Chondrocyte (in vitro differentiated cells): ENCODE results near the gene HABP4. TPM values are rescaled to one million over a fixed set of nuclear protein-coding genes. Genes with fewer than 3 reads are reported as not detected.

Source experiments
- DNase-seq: peaks from one replicate; pipeline ENCODE4 v3.0.0; 2021; ENCODE audit warnings: mixed read lengths, low spot score
- H3K27ac Mint-ChIP-seq: one replicate; pipeline ENCODE4 v1.8.0; 2021; ENCODE audit warnings: mild to moderate bottlenecking, moderate library complexity, mixed read lengths; ENCODE audit not compliant: unreplicated experiment
- H3K27me3 Mint-ChIP-seq: 2 replicates; pipeline ENCODE4 v1.8.0; 2021; ENCODE audit warnings: low read depth, mixed read lengths
- H3K36me3 Mint-ChIP-seq: 2 replicates; pipeline ENCODE4 v1.8.0; 2021; ENCODE audit warnings: low read depth, mixed read lengths
- H3K4me1 Mint-ChIP-seq: 2 replicates; pipeline ENCODE4 v1.8.0; 2021; ENCODE audit warnings: low read depth, mild to moderate bottlenecking, mixed read lengths
- H3K4me3 Mint-ChIP-seq: one replicate; pipeline ENCODE4 v1.8.0; 2021; ENCODE audit warnings: mild to moderate bottlenecking, moderate library complexity, mixed read lengths; ENCODE audit not compliant: unreplicated experiment
- H3K9me3 Mint-ChIP-seq: 2 replicates; pipeline ENCODE4 v1.8.0; 2021; ENCODE audit warnings: low read depth, mixed read lengths
- total RNA-seq: library from RNA; stranded (reverse); gene quantifications from 3 replicates; pipeline ENCODE4 v1.2.1, GENCODE V29; 2021
- TF ChIP-seq, protein P1 (sequence below): fragments of 200-600 bp; sonication (generic); IDR thresholded peaks from 2 replicates; pipeline ENCODE4 v1.5.0; 2021; ENCODE audit warnings: antibody characterized with exemption, mild to moderate bottlenecking, moderate library complexity

The HABP4 gene
- total RNA-seq, 1 donor from 2014 or later: 28.9 TPM

GRCh38 chr9:96522366-96522765, 72.4 kb downstream of the HABP4 start:
- TF ChIP-seq, protein P1, sequence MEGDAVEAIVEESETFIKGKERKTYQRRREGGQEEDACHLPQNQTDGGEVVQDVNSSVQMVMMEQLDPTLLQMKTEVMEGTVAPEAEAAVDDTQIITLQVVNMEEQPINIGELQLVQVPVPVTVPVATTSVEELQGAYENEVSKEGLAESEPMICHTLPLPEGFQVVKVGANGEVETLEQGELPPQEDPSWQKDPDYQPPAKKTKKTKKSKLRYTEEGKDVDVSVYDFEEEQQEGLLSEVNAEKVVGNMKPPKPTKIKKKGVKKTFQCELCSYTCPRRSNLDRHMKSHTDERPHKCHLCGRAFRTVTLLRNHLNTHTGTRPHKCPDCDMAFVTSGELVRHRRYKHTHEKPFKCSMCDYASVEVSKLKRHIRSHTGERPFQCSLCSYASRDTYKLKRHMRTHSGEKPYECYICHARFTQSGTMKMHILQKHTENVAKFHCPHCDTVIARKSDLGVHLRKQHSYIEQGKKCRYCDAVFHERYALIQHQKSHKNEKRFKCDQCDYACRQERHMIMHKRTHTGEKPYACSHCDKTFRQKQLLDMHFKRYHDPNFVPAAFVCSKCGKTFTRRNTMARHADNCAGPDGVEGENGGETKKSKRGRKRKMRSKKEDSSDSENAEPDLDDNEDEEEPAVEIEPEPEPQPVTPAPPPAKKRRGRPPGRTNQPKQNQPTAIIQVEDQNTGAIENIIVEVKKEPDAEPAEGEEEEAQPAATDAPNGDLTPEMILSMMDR: no peak
- H3K27me3 Mint-ChIP-seq: no peaks in the 10 kb centered on the region
- H3K27ac Mint-ChIP-seq: no peak overlapping the region
- no peak overlapping the region for H3K4me3 Mint-ChIP-seq
- no peak for DNase-seq
- H3K9me3 Mint-ChIP-seq: no peaks in the 10 kb centered on the region
- peaks cover 30% of the 10 kb centered on the region for H3K4me1 Mint-ChIP-seq
- H3K36me3 Mint-ChIP-seq: peaks cover 8% of the 10 kb centered on the region

GRCh38 chr9:96523374-96523773, 73.4 kb downstream of the HABP4 start:
- TF ChIP-seq, protein P1: no peak
- H3K4me3 Mint-ChIP-seq: no peak overlapping the region
- H3K36me3 Mint-ChIP-seq: peaks cover 10% of the 10 kb centered on the region
- no peaks in the 10 kb centered on the region for H3K27me3 Mint-ChIP-seq
- H3K4me1 Mint-ChIP-seq: peaks cover 30% of the 10 kb centered on the region
- H3K27ac Mint-ChIP-seq: peak overlapping the region; percentile 83
- H3K9me3 Mint-ChIP-seq: no peaks in the 10 kb centered on the region
- DNase-seq: no peak

- H3K36me3 Mint-ChIP-seq: peaks cover 9% of the 10 kb centered on the region
- TF ChIP-seq, protein P1: no peak
- H3K4me3 Mint-ChIP-seq: no peak overlapping the region
- peak overlapping the region; percentile 67 for H3K27ac Mint-ChIP-seq
- peaks cover 30% of the 10 kb centered on the region for H3K4me1 Mint-ChIP-seq
- no peak for DNase-seq
- no peaks in the 10 kb centered on the region for H3K27me3 Mint-ChIP-seq
- H3K9me3 Mint-ChIP-seq: no peaks in the 10 kb centered on the region
Measured at GRCh38 chr9:96524045-96524444, 74.1 kb downstream of the HABP4 start.

DNA sequence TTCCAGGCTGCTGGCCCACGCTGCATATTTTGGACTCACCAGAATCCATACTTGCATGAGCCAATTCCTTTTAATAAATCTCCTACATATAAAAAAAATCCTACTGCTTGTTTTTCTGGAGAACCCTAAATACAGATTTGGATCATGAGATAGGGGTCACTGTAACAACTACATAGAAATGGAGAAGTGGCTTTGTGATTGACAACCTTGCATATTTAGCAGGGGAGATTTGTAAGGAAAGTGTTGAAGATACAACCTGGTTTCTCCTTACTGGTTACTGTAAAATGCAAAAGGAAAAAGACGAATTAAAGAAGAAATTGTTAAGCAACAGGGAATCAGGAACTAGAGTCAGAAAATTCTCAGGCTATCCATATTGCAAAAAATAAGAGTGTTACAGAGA, 74.8 kb downstream of the HABP4 start:
- Mint-ChIP-seq H3K4me1 (peaks cover 29% of the 10 kb centered on the region), H3K4me3 (no peak overlapping the region), H3K36me3 (peaks cover 9% of the 10 kb centered on the region), H3K27ac (no peak overlapping the region), H3K9me3 (no peaks in the 10 kb centered on the region), H3K27me3 (no peaks in the 10 kb centered on the region)
- TF ChIP-seq, protein P1: no peak
- DNase-seq: no peak

DNA sequence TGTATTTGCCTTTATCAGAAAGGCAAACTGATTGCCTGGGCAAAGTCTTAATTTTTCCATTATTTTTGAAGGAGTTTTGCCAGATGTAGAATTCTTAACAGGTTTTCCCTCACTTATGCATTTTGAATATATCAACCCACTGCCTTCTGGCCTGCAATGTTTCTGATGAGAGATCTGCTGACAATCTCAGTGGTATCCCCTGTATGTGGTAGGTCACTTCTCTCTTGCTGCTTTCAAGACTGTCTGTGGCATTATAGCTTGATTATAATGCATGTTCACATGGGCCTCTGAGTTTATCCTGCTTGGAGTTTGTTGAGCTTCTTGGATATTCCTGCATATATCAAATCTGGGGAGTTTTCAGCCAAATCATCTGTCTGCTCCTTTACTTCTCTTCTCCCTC, 82.2 kb downstream of the HABP4 start:
- Mint-ChIP-seq H3K27me3 (no peaks in the 10 kb centered on the region), H3K27ac (no peak overlapping the region), H3K36me3 (peaks cover 17% of the 10 kb centered on the region), H3K4me3 (no peak overlapping the region), H3K9me3 (no peaks in the 10 kb centered on the region), H3K4me1 (peaks cover 2% of the 10 kb centered on the region)
- no peak for DNase-seq
- TF ChIP-seq, protein P1: no peak
